ENCODE measurements around the gene SOX21.

SOX21 gene

GRCh38 chr13:94701313-94702180 lies 10.8 kb downstream of the SOX21 start:
- no peak overlapping the region for H3K4me3 ChIP-seq (ENCODE audit: control insufficient read depth, low read depth, low read length)
- no peak for TF ChIP-seq CTCF (conservative IDR thresholded peaks at IDR 0.05; ENCODE audit: control insufficient read depth, insufficient read depth, low read depth, low read length)
- DNase-seq (ENCODE audit: low read depth) = no peak

- no peak overlapping the region for H3K4me3 ChIP-seq (ENCODE audit: control insufficient read depth, low read depth, low read length)
- TF ChIP-seq CTCF (conservative IDR thresholded peaks at IDR 0.05; ENCODE audit: control insufficient read depth, insufficient read depth, low read depth, low read length) = no peak
- DNase-seq (ENCODE audit: low read depth) = no peak
Observed at GRCh38 chr13:94700536-94700935, 11.8 kb downstream of the SOX21 start.

- TF ChIP-seq CTCF (conservative IDR thresholded peaks at IDR 0.05; ENCODE audit: control insufficient read depth, insufficient read depth, low read depth, low read length) = no peak
- H3K4me3 ChIP-seq (ENCODE audit: control insufficient read depth, low read depth, low read length) = no peak overlapping the region
- no peak for DNase-seq (ENCODE audit: low read depth)
Observed at GRCh38 chr13:94700051-94700535, 12.3 kb downstream of the SOX21 start.

DNA sequence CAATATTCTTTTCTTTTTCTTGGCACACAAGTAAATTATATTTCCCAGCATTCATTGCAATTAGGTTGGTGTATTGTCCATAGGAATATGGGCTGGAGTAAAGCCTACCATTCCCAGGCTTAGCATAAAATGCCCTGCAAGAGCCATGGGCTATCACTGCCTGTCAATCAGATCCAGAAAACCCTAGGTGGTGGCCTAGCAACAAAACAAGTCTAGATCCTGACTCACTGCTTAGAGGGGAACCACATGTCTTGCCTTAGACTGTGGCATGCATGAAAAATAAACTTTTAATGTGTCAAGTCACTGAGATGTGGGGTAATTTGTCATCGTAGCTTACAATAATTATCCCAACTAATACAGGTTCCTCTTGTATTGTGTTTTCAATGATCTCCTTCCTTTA lies 16.2 kb downstream of the SOX21 start:
- no peak for TF ChIP-seq CTCF (conservative IDR thresholded peaks at IDR 0.05; ENCODE audit: control insufficient read depth, insufficient read depth, low read depth, low read length)
- DNase-seq (ENCODE audit: low read depth) = no peak
- H3K4me3 ChIP-seq (ENCODE audit: control insufficient read depth, low read depth, low read length) = no peak overlapping the region

- no peak for DNase-seq (ENCODE audit: low read depth)
- no peak for TF ChIP-seq CTCF (conservative IDR thresholded peaks at IDR 0.05; ENCODE audit: control insufficient read depth, insufficient read depth, low read depth, low read length)
- no peak overlapping the region for H3K4me3 ChIP-seq (ENCODE audit: control insufficient read depth, low read depth, low read length)
Observed at GRCh38 chr13:94692030-94692429, 20.3 kb downstream of the SOX21 start.

- DNase-seq (ENCODE audit: low read depth) = no peak
- TF ChIP-seq CTCF (conservative IDR thresholded peaks at IDR 0.05; ENCODE audit: control insufficient read depth, insufficient read depth, low read depth, low read length) = no peak
- H3K4me3 ChIP-seq (ENCODE audit: control insufficient read depth, low read depth, low read length) = no peak overlapping the region
Observed at GRCh38 chr13:94683409-94683808, 28.9 kb downstream of the SOX21 start.
